HG02571 (cell line): ENCODE results near the gene PGAM4.
"Not testable (repeated sequence)": the region's sequence is repeated elsewhere in the genome, so short reads cannot be mapped to it uniquely, and the experiment has no call there.

Source experiments
- ATAC-seq: cut with Tn5 transposase; IDR thresholded peaks from one replicate; pipeline ENCODE4 v1.9.1; 2021; ENCODE audit warnings: mild to moderate bottlenecking, moderate library complexity; ENCODE audit not compliant: unreplicated experiment

The PGAM4 gene

DNA sequence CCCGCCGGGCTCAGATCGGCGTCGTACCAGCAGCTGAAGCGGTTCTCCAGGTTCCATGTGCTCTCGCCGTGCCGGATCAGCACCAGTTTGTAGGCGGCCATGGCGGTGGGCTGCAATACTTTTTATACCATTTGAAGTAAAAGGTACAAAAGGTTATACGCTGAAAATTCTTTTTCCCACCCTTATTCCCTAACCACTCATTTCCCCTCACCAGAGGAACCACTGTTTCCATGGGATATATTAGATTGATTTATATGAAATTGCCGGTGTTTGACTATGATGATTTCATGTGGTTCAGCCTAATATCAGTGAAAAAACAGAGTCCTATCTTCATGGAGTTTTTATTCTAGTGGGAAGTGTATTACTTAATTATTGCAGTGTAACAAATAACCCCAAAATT, at the start of gene PGAM4:
Gene PGAM4 (minus strand): TSS at position 101 of the 400 bp plus-strand sequence. CDS start 0 bp downstream, at position 101.
- ATAC-seq = no peak

- ATAC-seq = no peak
Measured at GRCh38 chrX:78011846-78012245, 42.4 kb upstream of the PGAM4 start.

GRCh38 chrX:77979870-77980269, 10.4 kb upstream of the PGAM4 start:
- no peak for ATAC-seq

DNA sequence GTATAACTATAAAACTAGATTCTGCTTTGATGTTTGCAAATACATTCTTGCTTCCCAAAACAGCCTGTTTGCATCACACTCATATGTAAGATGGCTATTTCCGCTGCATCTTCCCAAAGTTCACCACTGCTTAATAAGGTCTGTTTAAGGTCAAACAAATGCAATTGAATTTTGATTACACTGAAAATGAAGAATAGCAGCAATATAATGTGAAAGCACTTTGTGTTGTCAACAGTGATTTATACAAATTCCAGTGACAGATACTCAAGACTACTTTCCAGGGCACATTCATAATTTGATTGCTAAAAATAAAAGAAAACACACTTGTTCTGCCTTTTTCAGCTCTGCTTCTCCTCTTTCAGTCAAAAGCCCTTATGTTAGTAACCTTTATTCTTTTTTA, 8.1 kb upstream of the PGAM4 start:
- no peak for ATAC-seq

DNA sequence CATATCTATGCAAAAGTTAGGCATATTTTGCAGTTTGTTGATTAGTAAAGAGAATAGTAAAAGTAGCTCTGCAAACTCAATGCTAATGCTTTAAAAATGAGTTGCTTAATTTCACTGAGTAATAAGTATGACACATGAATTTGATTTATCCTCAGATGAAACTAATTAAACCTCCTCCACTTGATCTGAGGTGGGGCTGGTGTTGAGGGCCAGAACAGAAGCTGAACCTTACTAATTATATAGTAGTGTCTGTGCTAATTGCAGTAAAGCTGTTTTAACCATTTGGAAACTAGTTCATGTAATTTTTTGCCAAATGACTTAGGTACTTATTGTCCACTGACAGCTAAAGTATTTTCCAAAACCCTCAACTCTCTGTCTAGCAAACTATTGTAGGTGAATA, 7.7 kb upstream of the PGAM4 start:
- ATAC-seq = no peak

GRCh38 chrX:77975755-77976154, 6.3 kb upstream of the PGAM4 start:
- no peak for ATAC-seq

DNA sequence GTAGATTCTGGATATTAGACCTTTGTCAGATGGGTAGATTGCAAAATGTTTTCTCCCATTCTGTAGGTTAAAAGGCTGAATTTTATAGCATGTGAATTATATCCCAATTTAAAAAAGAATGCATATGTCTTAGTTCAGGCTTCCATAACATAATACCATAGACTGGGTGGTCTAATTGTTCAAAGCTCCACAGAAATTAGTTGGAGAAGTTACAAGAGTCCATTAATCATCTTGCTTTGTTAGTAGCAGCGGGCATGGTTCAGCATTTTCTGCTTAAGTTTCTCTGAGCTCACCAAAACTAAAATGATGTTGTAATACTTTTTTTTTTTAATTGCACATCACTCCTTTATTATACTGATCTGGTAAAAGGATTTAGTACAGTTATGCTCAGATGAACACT, 1.8 kb downstream of the PGAM4 start:
- ATAC-seq = no peak

- no peak for ATAC-seq
Measured at GRCh38 chrX:77966361-77966760, 3.1 kb downstream of the PGAM4 start.

DNA sequence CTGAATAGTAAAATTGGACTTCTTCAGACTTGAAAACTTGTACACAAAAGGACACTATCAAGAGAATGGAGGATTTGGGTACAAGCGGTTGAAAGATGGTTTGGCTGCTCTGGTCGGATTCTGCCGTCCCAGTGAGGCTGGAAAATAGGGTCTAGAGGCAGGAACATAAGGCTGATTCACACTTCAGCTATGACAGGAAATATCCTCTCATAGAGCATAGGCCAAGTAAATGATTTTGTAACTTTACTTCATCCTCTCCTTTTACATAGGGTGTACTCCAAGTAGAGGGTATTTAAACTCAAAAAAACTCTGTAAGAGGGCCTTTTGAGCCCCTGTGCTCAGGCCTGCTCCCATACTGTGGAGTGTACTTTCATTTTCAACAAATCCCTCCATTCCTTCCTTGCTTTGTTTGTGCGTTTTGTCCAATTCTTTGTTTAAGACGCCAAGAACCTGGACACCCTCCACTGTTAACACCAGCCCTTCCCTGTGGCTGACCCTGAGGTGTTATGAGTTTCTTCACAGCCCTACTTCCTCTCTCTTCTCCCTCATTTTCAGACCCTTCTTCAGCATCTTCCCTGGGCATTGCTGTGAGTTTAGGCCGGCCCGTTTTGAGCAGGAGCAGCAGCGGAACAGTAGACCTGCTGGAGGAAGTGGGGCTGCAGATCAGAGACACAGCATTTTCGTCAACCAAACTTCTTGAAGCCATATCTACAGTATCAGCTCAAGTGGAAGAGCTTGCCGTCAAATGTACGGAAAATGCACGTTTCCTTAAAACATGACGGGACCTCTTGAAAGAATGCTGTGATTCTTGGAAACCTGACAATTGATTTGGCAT, 7.2 kb downstream of the PGAM4 start:
- ATAC-seq = no peak

- no peak for ATAC-seq
Measured at GRCh38 chrX:77961063-77961462, 8.4 kb downstream of the PGAM4 start.

DNA sequence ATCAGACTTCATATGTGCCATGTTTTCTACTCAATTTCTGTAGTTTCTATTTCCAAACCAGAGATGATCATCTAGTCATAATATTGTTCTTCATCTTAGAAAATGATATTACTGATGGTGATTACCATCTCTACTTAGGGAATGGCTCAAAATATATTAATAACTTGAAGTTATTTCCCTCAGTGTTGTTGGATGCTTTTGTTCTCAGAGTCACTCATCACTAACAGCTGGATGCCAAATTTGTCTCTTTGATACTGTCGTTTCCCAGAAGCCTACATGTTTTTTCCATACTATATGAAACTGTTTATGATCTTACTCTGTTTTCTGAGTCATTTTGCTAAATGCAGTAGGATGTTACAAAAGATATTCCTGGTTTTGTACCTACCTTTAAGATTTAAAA, 8.9 kb downstream of the PGAM4 start:
- ATAC-seq = no peak

DNA sequence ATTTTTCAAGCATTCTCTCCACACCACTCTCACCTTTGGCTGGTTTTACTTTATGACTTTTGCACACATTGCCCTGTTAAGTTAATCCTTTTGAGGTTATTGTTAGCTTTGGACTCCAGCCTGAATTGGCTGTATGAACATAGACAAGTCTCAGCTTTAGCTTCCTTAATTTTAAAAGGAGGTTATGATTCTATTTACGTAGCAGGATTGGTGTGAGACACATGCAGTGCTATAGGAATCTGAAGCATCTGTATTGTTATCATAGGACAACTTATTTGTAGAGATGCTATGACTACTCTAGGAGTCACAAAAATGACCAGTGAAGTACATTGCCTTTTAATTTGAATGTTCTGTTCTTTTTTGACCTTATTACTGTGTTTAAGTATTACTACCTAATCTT, 15.7 kb downstream of the PGAM4 start:
- no peak for ATAC-seq

GRCh38 chrX:77953302-77953701, 16.1 kb downstream of the PGAM4 start:
- no peak for ATAC-seq

- no peak for ATAC-seq
Measured at GRCh38 chrX:77952173-77952572, 17.3 kb downstream of the PGAM4 start.

GRCh38 chrX:77949840-77950239, 19.6 kb downstream of the PGAM4 start:
- ATAC-seq = no peak

- ATAC-seq = no peak
Measured at GRCh38 chrX:77946571-77946970, 22.9 kb downstream of the PGAM4 start.

DNA sequence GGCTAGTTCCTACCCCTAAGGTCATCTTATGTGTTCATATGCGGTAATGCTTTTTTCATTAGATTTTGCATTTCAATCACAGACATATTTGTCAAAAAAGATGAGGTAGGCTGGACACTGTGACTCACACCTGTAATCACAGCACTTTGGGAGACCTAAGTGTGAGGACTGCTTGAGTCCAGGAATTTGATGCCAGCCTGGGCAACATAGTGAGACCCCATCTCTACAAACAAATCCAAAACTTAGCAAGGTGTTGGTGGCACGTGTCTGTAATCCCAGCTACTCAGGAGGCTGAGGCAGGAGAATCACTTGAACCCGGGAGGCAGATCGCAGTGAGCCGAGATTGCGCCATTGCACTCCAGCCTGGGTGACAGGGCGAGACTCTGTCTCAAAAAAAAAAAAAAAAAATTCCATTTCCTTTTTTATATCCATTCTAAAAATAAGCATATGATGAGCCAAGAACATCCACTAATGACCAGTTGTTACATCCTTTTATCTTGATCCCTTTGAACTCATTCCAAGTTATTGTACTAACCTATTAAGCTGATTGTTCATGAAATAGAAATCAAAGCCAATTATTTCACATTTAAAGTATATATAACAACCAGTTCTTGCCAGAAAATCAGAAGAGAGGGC, 23.4 kb downstream of the PGAM4 start:
- no peak for ATAC-seq

GRCh38 chrX:77945031-77945430, 24.4 kb downstream of the PGAM4 start:
- not testable (repeated sequence) for ATAC-seq

DNA sequence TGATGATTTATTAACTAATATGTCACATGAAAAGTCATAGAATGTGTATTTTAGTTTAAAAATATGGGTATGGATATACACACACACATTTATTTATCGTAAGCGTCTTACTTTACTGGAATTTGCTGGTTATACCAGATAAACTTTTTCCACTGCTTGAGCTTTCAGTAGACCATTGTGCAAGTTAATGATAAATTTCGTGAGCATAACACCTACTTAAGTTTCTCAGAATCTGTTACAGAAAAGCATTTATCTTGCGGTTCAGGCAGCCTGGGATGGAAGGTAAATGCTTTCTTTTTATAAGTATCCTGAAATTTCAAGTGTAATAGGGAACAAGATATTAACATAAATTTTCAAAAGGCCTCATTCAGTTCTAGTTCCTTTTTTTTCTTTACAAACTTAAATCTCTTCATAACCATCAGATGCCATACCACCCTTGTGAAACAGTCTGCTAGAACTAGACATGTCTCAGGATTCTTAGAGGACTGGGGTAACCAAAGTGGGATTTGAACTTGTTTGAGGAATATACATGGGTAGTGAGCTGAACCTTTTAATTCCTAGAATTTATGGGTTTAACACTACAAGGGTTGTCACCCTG, 31.3 kb downstream of the PGAM4 start:
- ATAC-seq = no peak

GRCh38 chrX:77937291-77937690, 32.1 kb downstream of the PGAM4 start:
- ATAC-seq = no peak

DNA sequence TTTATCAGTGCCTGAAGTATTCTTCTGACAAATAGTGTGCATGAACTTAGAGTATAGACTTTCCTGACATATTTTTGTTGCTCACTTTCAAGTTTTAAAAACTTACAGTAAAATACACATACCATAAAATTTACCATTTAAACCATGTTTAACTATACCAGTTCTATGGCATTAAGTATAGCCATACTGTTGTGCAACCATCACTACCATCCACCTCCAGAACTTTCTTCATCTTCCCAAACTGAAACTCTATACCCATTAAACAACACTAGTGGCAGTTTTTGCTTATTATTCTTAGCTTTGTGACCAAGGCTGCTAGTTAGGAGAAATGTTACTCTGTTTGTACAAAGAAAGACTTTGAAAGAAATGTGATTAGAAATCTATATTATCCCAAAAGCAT, 33.1 kb downstream of the PGAM4 start:
- no peak for ATAC-seq

GRCh38 chrX:77935886-77936285, 33.6 kb downstream of the PGAM4 start:
- ATAC-seq = no peak
